WERI-Rb-1 (cell line): ENCODE results near the gene ZFPM1.
A peak's percentile ranks its signal among the peaks of the same experiment; 100 is the strongest.

Experiments
- DNase-seq: peaks from one replicate; pipeline ENCODE4 v3.0.0-alpha.2; 2020
- H3K27ac ChIP-seq: fragments of 250-450 bp; sonication (Bioruptor Pico); 2 replicates; pipeline ENCODE4 v1.5.1; 2020; ENCODE audit warnings: mild to moderate bottlenecking, moderate library complexity
- H3K27me3 ChIP-seq: fragments of 250-450 bp; sonication (Bioruptor Pico); 2 replicates; pipeline ENCODE4 v1.5.1; 2021; ENCODE audit warnings: mild to moderate bottlenecking, low read depth, moderate library complexity; ENCODE audit not compliant: insufficient read depth, severe bottlenecking
- H3K36me3 ChIP-seq: fragments of 250-450 bp; sonication (Bioruptor Pico); 2 replicates; pipeline ENCODE4 v1.5.1; 2020; ENCODE audit warnings: mild to moderate bottlenecking, moderate library complexity
- H3K4me3 ChIP-seq: 2 replicates; pipeline ENCODE4 v1.5.1; 2011; ENCODE audit warnings: low read depth, mild to moderate bottlenecking, control low read depth, low read length
- H3K9me3 ChIP-seq: fragments of 250-450 bp; sonication (Bioruptor Pico); 2 replicates; pipeline ENCODE4 v1.5.1; 2021; ENCODE audit warnings: mild to moderate bottlenecking, moderate library complexity; ENCODE audit not compliant: severe bottlenecking
- CTCF ChIP-seq: IDR thresholded peaks from 2 replicates; pipeline ENCODE4 v1.5.1; 2011; ENCODE audit warnings: low read depth, mild to moderate bottlenecking, control low read depth, inconsistent platforms, low read length

The ZFPM1 gene

GRCh38 chr16:88460496-88461330, 7.6 kb downstream of the ZFPM1 start:
- no peaks in the 10 kb centered on the region for H3K9me3 ChIP-seq
- no peak for TF ChIP-seq CTCF
- no peak overlapping the region for H3K27ac ChIP-seq
- no peak for DNase-seq
- no peaks in the 10 kb centered on the region for H3K36me3 ChIP-seq
- H3K27me3 ChIP-seq, result no peaks in the 10 kb centered on the region
- no peak overlapping the region for H3K4me3 ChIP-seq

GRCh38 chr16:88461331-88462269, 8.5 kb downstream of the ZFPM1 start:
- TF ChIP-seq CTCF, result no peak
- no peaks in the 10 kb centered on the region for H3K36me3 ChIP-seq
- H3K4me3 ChIP-seq, result no peak overlapping the region
- H3K27ac ChIP-seq, result no peak overlapping the region
- no peaks in the 10 kb centered on the region for H3K27me3 ChIP-seq
- DNase-seq, result no peak
- H3K9me3 ChIP-seq, result no peaks in the 10 kb centered on the region

DNA sequence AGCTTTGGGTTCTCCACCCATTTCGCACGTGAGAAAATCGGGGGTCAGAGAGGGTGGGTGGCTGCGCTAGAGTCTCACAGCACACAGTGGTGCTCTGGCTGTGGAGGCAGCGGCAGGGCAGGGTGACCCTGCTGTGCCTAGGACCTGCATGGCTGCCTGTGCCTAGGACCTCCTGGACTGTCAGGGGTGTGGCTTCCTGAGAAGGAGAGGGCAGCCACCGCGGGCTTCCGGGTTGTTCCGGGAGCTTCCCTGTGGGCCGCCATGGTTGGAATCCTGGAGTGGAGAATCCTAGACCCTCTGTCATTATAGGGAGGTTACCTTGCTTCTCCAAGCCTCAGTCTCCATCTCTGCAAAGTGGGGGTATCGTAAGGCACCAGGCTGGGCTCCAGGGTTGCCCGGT, 9.3 kb downstream of the ZFPM1 start:
- Histone ChIP-seq H3K4me3 (no peak overlapping the region), H3K27me3 (no peaks in the 10 kb centered on the region), H3K27ac (no peak overlapping the region), H3K36me3 (no peaks in the 10 kb centered on the region), H3K9me3 (no peaks in the 10 kb centered on the region)
- DNase-seq, result no peak
- no peak for TF ChIP-seq CTCF

- DNase-seq, result no peak
- no peaks in the 10 kb centered on the region for H3K9me3 ChIP-seq
- H3K4me3 ChIP-seq, result no peak overlapping the region
- no peaks in the 10 kb centered on the region for H3K36me3 ChIP-seq
- no peaks in the 10 kb centered on the region for H3K27me3 ChIP-seq
- H3K27ac ChIP-seq, result no peak overlapping the region
- TF ChIP-seq CTCF, result no peak
Observed at GRCh38 chr16:88463411-88463810, 10.3 kb downstream of the ZFPM1 start.

DNA sequence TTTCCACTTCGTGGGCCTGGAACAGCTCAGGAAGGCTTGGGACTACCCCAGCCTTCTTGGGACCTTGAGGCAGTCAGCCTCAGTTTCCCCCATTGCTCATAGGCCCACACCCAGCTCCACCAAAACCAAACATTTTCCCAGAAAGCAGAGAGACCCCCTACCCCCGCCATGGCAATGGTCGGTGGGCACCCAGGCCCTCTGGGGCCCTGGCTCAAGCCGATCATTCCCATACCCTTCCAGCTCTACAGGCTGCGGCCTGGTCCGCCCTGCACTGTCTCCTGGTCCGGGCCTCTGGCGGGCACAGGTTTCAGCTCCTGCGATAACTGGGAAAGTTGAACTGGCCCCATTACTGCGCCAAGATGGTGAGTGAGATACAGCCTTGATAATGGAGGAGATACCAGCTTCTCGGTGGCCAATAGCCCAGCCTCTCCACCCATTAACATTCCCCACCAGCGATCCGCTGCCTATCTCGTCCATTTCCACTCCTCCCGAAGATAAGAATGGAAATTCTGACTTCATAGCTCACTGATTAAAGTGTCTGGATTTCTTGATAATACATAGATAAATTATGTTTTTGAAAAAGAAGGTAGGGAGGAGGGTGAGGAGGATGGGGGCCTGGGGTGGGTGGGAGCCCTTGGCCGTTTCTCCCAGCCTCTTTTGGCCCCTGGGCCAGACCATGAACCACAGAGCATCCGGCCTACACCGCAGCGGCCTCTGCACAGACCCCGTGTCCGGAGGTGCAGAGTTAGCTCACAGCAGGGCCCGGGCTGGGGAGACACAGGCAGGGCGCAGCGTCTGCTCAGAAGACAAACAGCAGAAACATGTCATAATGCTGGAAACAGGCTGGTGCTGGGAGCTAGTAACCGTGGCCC, 11.6 kb downstream of the ZFPM1 start:
- H3K36me3 ChIP-seq, result no peaks in the 10 kb centered on the region
- H3K27me3 ChIP-seq, result no peaks in the 10 kb centered on the region
- TF ChIP-seq CTCF, result no peak
- H3K4me3 ChIP-seq, result no peak overlapping the region
- peak overlapping the region; percentile 68 for H3K27ac ChIP-seq
- DNase-seq, result no peak
- H3K9me3 ChIP-seq, result no peaks in the 10 kb centered on the region
